Neutrophil (primary cell): Measurements from ENCODE around the gene GEN1.
A peak's percentile ranks its signal among the peaks of the same experiment; 100 is the strongest.

Experiments used
- H3K27ac ChIP-seq: fragments of 200-600 bp; sonication (generic); 2 replicates; pipeline ENCODE4 v1.5.1; 2016; ENCODE audit warnings: mild to moderate bottlenecking, moderate library complexity
- H3K27me3 ChIP-seq: fragments of 200-600 bp; sonication (generic); 2 replicates; pipeline ENCODE4 v1.6.0; 2016; ENCODE audit warnings: mild to moderate bottlenecking
- H3K36me3 ChIP-seq: fragments of 200-600 bp; sonication (generic); 2 replicates; pipeline ENCODE4 v1.5.1; 2017
- H3K4me1 ChIP-seq, 2 experiments: fragments of 200-600 bp in 1 of 2; sonication (generic) in 1 of 2; 1 replicate in 1 of 2; 2 replicates in 1 of 2; pipeline versions ENCODE4 v1.5.1 to v1.6.1; 2013 to 2016; ENCODE audit warnings: low read depth in 1 of 2, low read length in 1 of 2, mild to moderate bottlenecking in 1 of 2, moderate library complexity in 1 of 2; ENCODE audit not compliant: control insufficient read depth in 1 of 2, insufficient read depth in 1 of 2
- H3K4me3 ChIP-seq, 2 experiments: fragments of 200-600 bp in 1 of 2; sonication (generic) in 1 of 2; 1 replicate in 1 of 2; 2 replicates in 1 of 2; pipeline ENCODE4 v1.5.1; 2013 to 2016; ENCODE audit warnings: low read depth in 1 of 2, low read length in 1 of 2, mild to moderate bottlenecking in 1 of 2, moderate library complexity in 1 of 2
- H3K9me3 ChIP-seq: fragments of 200-600 bp; sonication (generic); 2 replicates; pipeline ENCODE4 v1.5.1; 2016
- TF ChIP-seq, protein P1 (sequence below): fragments of 200-600 bp; sonication (generic); IDR thresholded peaks from 2 replicates; pipeline ENCODE4 v1.5.1; 2016; ENCODE audit warnings: antibody characterized with exemption

The GEN1 gene

GRCh38 chr2:17747684-17748452 is 6.1 kb upstream of the GEN1 start:
- TF ChIP-seq, protein P1, sequence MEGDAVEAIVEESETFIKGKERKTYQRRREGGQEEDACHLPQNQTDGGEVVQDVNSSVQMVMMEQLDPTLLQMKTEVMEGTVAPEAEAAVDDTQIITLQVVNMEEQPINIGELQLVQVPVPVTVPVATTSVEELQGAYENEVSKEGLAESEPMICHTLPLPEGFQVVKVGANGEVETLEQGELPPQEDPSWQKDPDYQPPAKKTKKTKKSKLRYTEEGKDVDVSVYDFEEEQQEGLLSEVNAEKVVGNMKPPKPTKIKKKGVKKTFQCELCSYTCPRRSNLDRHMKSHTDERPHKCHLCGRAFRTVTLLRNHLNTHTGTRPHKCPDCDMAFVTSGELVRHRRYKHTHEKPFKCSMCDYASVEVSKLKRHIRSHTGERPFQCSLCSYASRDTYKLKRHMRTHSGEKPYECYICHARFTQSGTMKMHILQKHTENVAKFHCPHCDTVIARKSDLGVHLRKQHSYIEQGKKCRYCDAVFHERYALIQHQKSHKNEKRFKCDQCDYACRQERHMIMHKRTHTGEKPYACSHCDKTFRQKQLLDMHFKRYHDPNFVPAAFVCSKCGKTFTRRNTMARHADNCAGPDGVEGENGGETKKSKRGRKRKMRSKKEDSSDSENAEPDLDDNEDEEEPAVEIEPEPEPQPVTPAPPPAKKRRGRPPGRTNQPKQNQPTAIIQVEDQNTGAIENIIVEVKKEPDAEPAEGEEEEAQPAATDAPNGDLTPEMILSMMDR = no peak
- no peaks in the 10 kb centered on the region for H3K9me3 ChIP-seq
- peaks cover 12% of the 10 kb centered on the region for H3K27me3 ChIP-seq
- H3K4me1 ChIP-seq = peaks cover 4 to 7% of the 10 kb centered on the region in 2 experiments
- no peak overlapping the region for H3K4me3 ChIP-seq
- peaks cover 7% of the 10 kb centered on the region for H3K36me3 ChIP-seq
- H3K27ac ChIP-seq = no peak overlapping the region

DNA sequence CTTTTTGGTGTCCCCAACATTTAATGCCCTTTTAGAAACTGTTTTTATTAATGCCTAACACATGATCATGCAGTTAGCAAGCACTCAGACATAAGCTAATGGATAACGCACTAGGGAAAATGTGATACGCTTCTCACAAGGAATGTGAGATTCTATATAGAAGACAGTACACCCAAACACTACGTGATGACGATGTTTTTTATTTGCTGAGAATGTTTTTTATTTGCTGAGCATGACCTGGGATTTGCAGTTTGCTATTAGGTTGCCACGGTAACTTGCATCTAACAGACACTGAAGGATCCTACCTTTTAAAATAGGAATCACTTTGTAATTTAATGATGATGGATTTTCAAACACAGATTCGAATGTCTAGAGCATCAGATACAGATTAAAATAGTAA is 5.2 kb upstream of the GEN1 start:
- H3K9me3 ChIP-seq = no peaks in the 10 kb centered on the region
- H3K4me3 ChIP-seq = no peak overlapping the region
- peaks cover 7 to 11% of the 10 kb centered on the region in 2 experiments for H3K4me1 ChIP-seq
- TF ChIP-seq, protein P1 = no peak
- peaks cover 16% of the 10 kb centered on the region for H3K27me3 ChIP-seq
- H3K36me3 ChIP-seq = peaks cover 6% of the 10 kb centered on the region
- no peak overlapping the region for H3K27ac ChIP-seq

GRCh38 chr2:17749753-17750438 is 4.0 kb upstream of the GEN1 start:
- H3K4me3 ChIP-seq = no peak overlapping the region
- no peak overlapping the region for H3K27ac ChIP-seq
- TF ChIP-seq, protein P1 = no peak
- H3K36me3 ChIP-seq = no peaks in the 10 kb centered on the region
- H3K9me3 ChIP-seq = no peaks in the 10 kb centered on the region
- H3K27me3 ChIP-seq = peaks cover 16% of the 10 kb centered on the region
- peaks cover 15 to 19% of the 10 kb centered on the region in 2 experiments for H3K4me1 ChIP-seq

DNA sequence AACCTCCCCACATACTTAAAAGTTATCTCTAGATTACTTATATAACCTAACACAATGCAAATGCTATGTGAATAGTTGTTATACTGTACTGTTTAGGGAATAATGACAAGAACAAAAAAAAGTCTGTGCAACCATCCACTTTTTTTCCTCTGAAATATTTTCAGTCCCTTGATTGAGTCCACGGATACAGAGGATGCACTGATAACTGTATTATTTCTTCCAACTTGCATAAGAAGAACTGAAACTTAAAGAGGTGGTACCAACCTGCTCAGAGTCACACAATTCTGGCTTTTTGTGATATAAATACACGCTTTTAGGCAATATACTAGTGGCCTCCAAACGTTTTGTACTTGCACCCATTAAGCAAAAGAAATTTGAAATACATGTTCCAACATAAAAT is 1.7 kb upstream of the GEN1 start:
- H3K36me3 ChIP-seq = no peaks in the 10 kb centered on the region
- H3K9me3 ChIP-seq = no peaks in the 10 kb centered on the region
- H3K4me3 ChIP-seq = no peak overlapping the region
- peaks cover 16% of the 10 kb centered on the region for H3K27me3 ChIP-seq
- no peak overlapping the region for H3K27ac ChIP-seq
- H3K4me1 ChIP-seq = peaks cover 18 to 19% of the 10 kb centered on the region in 2 experiments
- TF ChIP-seq, protein P1 = no peak

- Histone ChIP-seq H3K4me3 (peak overlapping the region; percentile 92 to 99), H3K4me1 (peaks cover 18 to 21% of the 10 kb centered on the region in 2 experiments), H3K27me3 (peaks cover 16% of the 10 kb centered on the region), H3K36me3 (no peaks in the 10 kb centered on the region), H3K27ac (peak overlapping the region; percentile 95), H3K9me3 (no peaks in the 10 kb centered on the region)
- TF ChIP-seq, protein P1 = no peak
Measured at GRCh38 chr2:17752892-17753802, 791 bp upstream of the GEN1 start.
